Stimulated activated CD8-positive, alpha-beta memory T cell treated with anti-CD3 and anti-CD28 coated beads, Interleukin-12 subunit alpha, Interleukin-12 subunit beta, amount 100 ng/mL, for 1 hour (primary cell): ENCODE data around the gene CMTM5.
"Not testable (repeated sequence)": the region's sequence is repeated elsewhere in the genome, so short reads cannot be mapped to it uniquely, and the experiment has no call there.

Source experiments
- DNase-seq: peaks from one replicate; pipeline ENCODE4 v3.0.0-alpha.2; 2020; ENCODE audit warnings: low read depth

The CMTM5 gene

GRCh38 chr14:23399591-23399990, 22.7 kb downstream of the CMTM5 start:
- no peak for DNase-seq

DNA sequence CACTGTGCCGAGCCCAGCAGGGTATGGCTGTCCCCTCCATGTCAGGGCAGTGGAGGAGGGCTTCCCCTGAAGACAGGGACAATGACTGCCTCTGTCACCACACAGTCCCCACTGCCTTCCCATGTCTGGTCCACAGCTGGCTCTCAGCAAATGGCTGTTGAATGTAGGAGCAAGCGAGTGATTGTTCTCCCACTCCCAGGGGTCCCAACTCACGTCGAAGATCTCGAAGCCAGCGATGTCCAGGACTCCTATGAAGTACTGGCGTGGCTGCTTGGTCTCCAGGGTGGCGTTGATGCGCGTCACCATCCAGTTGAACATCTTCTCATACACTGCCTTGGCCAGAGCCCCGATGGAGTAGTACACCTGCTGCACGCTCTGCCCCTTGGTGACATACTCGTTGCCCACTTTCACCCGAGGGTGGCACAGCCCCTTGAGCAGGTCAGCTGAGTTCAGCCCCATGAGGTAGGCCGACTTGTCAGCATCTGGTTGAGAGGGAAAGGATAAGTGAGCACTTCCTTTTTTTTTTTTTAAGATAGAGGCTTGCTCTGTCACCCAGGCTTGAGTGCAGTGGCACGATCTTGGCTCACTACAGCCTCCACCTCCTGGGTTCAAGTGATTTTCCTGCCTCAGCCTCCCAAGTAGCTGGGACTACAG, 23.8 kb downstream of the CMTM5 start:
- DNase-seq: not testable (repeated sequence)

GRCh38 chr14:23401291-23401690, 24.4 kb downstream of the CMTM5 start:
- DNase-seq: no peak

DNA sequence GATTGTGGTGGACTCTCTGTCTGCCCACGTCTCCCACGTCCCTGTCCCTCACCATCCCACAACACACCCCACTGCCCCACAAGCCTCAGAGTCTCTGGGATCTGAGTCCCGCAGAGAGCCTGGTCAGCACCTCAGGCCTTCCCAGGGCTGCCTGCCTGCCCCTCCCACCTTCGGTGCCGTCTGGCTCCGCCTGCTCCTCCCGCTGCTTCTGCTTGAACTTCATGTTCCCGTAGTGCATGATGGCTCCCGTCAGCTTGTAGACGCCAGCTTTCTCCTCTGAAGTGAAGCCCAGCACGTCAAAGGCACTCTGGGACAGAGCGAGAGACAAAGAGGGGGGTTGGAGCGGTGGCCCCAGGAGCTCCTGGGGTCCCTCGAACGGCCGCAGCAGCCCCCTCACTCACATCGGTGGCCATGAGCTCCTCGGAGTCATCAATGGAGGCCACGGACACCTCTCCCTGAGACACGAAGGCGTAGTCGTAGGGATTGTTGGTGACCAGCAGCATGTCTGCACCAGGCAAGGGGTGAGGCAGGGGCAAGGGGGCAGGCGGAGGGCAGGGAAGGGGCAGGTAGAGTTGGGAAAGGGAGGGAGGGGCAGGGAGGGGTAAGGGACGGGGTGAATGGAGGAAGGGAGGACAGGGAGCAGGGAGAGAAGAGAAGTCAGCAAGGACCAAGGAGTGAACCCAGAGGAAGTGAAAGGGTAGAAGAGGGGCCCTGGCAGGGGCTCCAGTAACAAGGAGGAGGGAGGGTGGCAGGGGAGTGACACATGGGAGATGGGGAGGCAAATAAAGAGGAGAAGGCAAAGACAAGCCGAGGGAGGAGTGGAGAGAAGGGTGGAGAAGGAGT, 25.7 kb downstream of the CMTM5 start:
- DNase-seq: no peak

- no peak for DNase-seq
Observed at GRCh38 chr14:23403139-23403438, 26.2 kb downstream of the CMTM5 start.

DNA sequence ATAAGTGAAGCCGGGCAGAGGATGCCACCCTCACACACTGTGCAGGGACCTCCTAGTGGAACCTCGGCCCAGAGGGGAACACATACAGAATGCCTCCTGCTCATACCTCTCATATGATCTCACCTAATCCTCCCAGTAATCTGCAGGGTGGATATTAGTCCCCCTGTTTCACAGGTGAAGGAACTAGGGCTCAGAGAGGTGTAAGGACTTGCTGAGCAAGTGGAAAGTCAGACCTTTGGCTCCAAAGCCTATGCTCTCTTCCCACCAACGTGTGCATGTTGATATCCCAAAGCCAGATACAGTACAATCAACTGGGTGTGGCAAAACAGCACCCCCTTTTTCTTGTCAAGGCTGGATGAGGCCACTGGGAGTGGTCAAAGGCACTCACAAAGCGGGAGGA, 27.1 kb downstream of the CMTM5 start:
- DNase-seq: no peak

GRCh38 chr14:23404331-23404900, 27.6 kb downstream of the CMTM5 start:
- DNase-seq: no peak

DNA sequence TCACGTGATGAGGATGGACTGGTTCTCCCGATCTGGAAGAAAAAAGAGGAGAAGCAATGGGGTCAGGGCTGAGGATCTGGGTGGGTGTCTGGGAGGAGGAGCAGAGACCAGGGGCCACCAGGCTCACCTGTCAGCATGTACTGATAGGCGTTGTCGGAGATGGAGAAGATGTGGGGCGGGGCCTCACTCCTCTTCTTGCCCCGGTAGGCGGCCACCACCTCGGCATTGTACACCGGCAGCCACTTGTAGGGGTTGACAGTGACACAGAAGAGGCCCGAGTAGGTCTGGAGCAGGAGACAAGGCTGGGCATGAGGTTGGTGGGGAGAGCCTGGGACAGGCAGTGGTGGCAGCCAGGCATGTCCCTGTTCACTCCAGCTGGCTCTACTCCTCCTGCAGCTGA, 28.2 kb downstream of the CMTM5 start:
- no peak for DNase-seq

DNA sequence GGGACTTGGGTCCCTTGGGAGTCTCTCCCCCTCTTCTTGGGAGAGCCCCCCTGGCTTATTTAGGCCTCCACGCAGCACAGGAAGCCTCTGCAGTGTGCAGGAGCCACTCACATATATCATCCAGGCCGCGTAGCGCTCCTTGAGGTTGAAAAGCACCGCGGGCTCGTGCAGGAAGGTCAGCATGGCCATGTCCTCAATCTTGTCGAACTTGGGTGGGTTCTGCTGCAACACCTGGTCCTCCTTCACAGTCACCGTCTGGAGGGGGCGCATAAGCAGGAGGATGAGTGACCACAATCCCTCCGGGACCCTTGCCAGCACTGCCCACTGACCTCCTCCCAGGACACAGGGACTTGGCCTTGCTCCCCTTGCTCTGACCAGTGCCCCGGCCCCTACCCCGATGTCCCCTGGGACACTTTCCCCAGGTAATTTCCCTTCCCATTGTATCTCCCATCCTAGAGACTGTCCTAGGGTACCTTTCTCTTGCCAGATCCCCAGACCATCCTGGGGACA, 28.7 kb downstream of the CMTM5 start:
- DNase-seq: no peak

DNA sequence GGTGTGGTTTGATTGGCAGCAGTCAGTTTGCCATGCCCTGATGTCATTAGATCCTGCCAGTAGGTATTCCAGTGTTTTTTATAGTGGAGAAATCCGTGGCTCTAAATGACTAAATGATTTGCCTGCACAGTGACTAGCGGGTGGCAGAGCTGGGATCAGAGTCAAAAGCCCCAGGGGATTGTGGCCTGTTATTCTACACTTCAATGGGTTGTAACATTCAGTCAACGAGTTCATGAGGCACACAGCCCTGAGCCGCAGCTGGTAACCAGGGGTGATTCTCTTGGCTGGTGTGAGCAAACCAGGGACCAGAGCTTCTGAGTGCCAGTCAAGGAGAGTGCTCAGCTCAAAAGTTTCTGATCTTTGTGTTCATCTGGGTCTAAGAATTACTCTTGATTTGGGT, 29.4 kb downstream of the CMTM5 start:
- DNase-seq: no peak

- DNase-seq: no peak
Observed at GRCh38 chr14:23406725-23407355, 30.0 kb downstream of the CMTM5 start.

DNA sequence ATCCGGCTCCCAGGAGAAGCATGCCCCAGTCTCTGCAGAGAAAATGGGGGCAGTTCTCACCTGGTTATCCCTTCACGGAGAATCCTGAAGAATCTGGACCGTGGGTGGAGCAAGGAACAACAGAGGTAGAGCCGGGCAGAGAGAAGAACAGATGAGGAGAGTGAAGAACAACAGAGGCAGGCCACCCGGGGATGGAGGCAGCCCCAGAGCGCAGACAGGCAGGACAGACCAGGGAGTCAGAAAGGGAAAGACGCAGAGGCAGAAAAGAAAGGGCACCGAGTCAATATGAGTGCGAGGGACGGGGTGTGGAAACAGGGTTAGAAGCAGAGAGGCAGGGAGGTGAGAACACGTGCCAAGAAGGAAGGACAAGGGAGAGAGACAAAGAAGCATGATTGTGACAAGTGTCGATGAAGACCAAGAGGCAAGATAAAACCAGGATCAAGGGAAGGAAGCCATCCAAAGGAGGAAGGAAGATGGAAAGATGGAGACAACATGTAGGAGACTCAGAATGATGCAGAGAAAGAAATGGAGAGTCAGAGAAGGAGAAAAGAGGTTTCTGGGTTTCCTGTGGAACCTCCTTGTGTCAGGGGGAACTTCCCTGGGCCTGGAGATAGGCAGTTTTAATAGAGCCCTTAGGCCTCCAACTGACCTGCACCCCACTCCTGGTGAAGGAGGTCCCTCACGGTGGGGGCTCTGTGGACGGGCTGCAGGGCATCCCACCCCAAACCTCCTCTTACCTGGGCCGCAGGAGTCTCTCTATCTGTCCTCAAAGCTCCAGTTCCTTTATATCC, 30.9 kb downstream of the CMTM5 start, which contains the start of gene MYH6:
TSS of gene MYH6 (minus strand) at position 758 of the 791 bp plus-strand sequence. CDS start 1,050 bp downstream, outside the sequence.
- DNase-seq: no peak

DNA sequence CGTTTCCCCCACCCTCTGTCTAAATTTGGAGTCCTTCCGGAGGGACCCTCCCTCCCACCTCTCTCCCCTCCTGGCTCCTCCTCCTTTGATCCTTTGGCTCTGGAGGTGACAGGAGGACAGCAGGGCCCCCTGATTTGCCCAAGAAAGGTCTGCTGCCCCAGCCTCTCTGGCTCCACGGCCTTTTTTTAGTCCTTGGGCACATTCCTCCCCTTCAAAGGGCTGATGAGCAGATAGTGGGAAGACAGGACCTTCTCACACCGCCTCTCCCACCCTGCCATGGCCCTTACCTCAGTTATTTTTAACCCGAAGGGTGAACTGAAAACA, 31.4 kb downstream of the CMTM5 start:
- DNase-seq: no peak

DNA sequence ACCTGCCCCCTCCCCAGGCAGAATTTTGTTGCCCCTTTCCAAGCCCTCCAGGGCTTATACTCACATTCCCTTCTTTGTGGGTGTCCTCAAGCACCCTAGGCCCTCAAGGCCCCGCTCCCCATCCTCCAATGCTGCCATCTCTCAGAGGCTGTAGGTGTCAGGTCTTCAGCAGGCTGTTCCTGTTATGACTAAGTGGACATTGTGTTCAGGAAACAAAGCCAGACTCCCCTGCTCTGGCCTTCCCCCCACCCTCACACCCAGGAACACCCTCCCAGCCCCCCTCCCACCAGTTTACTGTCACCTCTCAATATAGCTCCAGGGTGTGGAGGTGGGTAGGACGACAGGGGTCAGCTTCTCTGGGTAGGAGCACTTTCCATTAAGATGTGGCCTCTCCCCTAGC, 32.6 kb downstream of the CMTM5 start:
- DNase-seq: no peak

DNA sequence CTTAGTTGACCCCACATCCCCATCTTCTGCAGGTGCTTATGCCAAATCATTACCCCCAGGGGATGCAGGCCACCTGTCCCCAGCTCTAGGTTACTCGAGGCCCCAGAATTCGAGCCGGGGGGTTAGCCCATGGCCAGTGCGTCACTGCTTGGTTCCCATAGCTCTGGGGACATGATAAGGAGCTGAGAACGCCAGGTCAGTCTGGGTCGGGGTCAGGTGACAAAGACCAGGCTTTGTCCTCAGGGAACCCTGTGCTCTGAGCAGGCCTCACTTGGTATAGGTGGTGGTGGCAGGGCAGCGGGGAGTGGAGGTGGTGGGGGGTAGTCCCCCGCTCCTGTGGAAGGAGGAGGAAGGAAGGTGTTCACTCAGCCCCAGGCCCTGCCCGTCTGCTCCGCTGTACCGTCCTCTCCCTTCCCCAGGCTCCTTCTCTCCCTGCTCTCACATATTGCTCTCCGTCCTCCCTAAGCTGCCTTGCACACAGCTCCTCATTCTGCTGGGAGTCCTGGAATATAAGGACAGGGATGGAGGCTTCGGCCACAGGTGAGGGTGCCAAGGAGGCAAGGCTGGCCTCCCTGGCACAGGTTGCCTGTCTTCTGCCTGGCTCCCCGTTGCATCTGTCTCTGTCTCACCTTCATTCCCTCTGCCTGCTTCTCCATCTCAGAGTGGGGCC, 33.3 kb downstream of the CMTM5 start:
- DNase-seq: no peak

- no peak for DNase-seq
Observed at GRCh38 chr14:23411563-23412525, 35.0 kb downstream of the CMTM5 start.

DNA sequence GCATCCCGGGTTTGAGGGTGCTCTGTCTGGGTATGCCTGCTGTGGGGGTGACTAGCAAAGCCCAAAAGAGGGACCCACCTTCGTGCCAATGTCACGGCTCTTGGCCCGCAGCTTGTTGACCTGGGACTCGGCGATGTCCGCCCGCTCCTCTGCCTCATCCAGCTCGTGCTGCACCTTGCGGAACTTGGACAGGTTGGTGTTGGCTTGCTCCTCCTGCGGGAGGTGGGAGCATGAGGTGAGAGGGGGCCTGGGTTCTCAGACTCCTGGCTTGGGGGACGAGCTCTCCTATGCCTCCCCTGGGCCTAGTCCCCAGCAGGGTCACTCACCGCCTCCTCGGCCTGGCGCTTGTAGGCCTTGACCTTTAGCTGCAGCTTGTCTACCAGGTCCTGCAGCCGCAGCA, 36.8 kb downstream of the CMTM5 start:
- no peak for DNase-seq

DNA sequence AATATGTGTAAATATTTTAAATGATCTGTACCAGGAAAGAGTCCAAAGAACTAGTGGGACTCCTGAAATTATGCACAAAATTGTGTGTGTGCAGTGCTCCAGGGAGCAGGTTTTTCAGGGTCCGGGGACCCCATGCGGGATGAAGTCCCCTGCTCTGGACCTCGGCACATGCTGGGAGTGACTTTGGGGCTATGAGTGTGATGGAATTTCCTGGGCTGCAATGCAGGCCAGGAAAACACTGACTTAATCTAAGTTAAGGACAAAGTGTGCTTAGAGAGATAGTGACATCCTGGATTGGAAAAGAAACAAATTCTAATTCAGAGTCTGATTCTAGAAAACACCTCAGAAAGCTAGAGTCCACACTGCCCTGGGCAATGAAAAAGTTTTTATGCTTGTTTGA, 37.4 kb downstream of the CMTM5 start:
- no peak for DNase-seq

GRCh38 chr14:23414906-23415820, 38.3 kb downstream of the CMTM5 start:
- DNase-seq: no peak
